H9 (cell line): ENCODE data around the gene OSBPL2. TPM values are rescaled to one million over a fixed set of nuclear protein-coding genes. Genes with fewer than 3 reads are reported as not detected.

ENCODE experiments used
- DNase-seq: peaks from one replicate; pipeline ENCODE4 v3.0.0-alpha.2; 2017
- H2AFZ ChIP-seq: one replicate; pipeline ENCODE4 v1.6.1; 2013; ENCODE audit warnings: mild to moderate bottlenecking, low read length, control low read depth, moderate library complexity
- H2AK5ac ChIP-seq: 2 replicates; pipeline ENCODE4 v1.6.1; 2013; ENCODE audit warnings: low read length, control low read depth, mixed read lengths; ENCODE audit not compliant: insufficient read length
- H2BK120ac ChIP-seq: one replicate; pipeline ENCODE4 v1.6.1; 2013; ENCODE audit warnings: low read depth, mild to moderate bottlenecking, low read length, control low read depth, inconsistent platforms; ENCODE audit not compliant: poor library complexity, severe bottlenecking
- H2BK12ac ChIP-seq: 2 replicates; pipeline ENCODE4 v1.6.1; 2013; ENCODE audit warnings: low read length, control low read depth, mixed read lengths, low read depth; ENCODE audit not compliant: insufficient read length
- H2BK15ac ChIP-seq: 2 replicates; pipeline ENCODE4 v1.6.1; 2013; ENCODE audit warnings: low read depth, low read length, control low read depth
- H2BK20ac ChIP-seq: one replicate; pipeline ENCODE4 v1.6.1; 2013; ENCODE audit warnings: low read depth, mild to moderate bottlenecking, low read length, control low read depth, inconsistent platforms; ENCODE audit not compliant: poor library complexity, severe bottlenecking
- H2BK5ac ChIP-seq: 2 replicates; pipeline ENCODE4 v1.6.1; 2013; ENCODE audit warnings: low read length, control low read depth, mixed read lengths; ENCODE audit not compliant: insufficient read length
- H3K14ac ChIP-seq: 2 replicates; pipeline ENCODE4 v1.6.1; 2013; ENCODE audit warnings: low read length, control low read depth; ENCODE audit not compliant: insufficient read depth
- H3K18ac ChIP-seq: 2 replicates; pipeline ENCODE4 v1.6.1; 2013; ENCODE audit warnings: low read depth, mild to moderate bottlenecking, mixed read lengths, low read length, control low read depth; ENCODE audit not compliant: insufficient read length
- H3K23ac ChIP-seq: 2 replicates; pipeline ENCODE4 v1.6.1; 2013; ENCODE audit warnings: low read length, control low read depth, mixed read lengths, low read depth; ENCODE audit not compliant: insufficient read length
- H3K23me2 ChIP-seq: 2 replicates; pipeline ENCODE4 v1.6.1; 2013; ENCODE audit warnings: low read depth, mild to moderate bottlenecking, mixed read lengths, low read length, control low read depth; ENCODE audit not compliant: insufficient read length, poor library complexity, severe bottlenecking
- H3K27ac ChIP-seq: 2 replicates; pipeline ENCODE4 v1.5.1; 2013; ENCODE audit warnings: low read length, control low read depth, mixed read lengths, low read depth; ENCODE audit not compliant: insufficient read length
- H3K27me3 ChIP-seq: 2 replicates; pipeline ENCODE4 v1.6.1; 2013; ENCODE audit warnings: low read length, control low read depth, inconsistent platforms; ENCODE audit not compliant: insufficient read depth
- H3K4ac ChIP-seq: 2 replicates; pipeline ENCODE4 v1.6.1; 2013; ENCODE audit warnings: low read depth, mild to moderate bottlenecking, control low read depth, inconsistent platforms, low read length, moderate library complexity
- H3K4me1 ChIP-seq: 2 replicates; pipeline ENCODE4 v1.6.1; 2013; ENCODE audit warnings: low read length, control low read depth, inconsistent platforms; ENCODE audit not compliant: insufficient read depth
- H3K4me2 ChIP-seq: 2 replicates; pipeline ENCODE4 v1.6.1; 2013; ENCODE audit warnings: low read length, control low read depth, mixed read lengths; ENCODE audit not compliant: insufficient read length, insufficient read depth
- H3K56ac ChIP-seq: 2 replicates; pipeline ENCODE4 v1.6.1; 2013; ENCODE audit warnings: low read depth, mild to moderate bottlenecking, mixed read lengths, low read length, control low read depth; ENCODE audit not compliant: insufficient read length
- H3K79me1 ChIP-seq: 2 replicates; pipeline ENCODE4 v1.6.1; 2013; ENCODE audit warnings: low read depth, mild to moderate bottlenecking, moderate library complexity, low read length, control low read depth, inconsistent platforms; ENCODE audit not compliant: insufficient read depth, poor library complexity, severe bottlenecking
- H3K79me2 ChIP-seq: 2 replicates; pipeline ENCODE4 v1.6.1; 2013; ENCODE audit warnings: low read length, control low read depth, inconsistent platforms; ENCODE audit not compliant: insufficient read depth
- H3K9ac ChIP-seq: 2 replicates; pipeline ENCODE4 v1.6.1; 2013; ENCODE audit warnings: low read length, control low read depth, mixed read lengths; ENCODE audit not compliant: insufficient read length; ENCODE audit errors: extremely low read depth
- H3K9me3 ChIP-seq: one replicate; pipeline ENCODE4 v1.6.1; 2013; ENCODE audit warnings: low read depth, low read length, inconsistent platforms; ENCODE audit not compliant: control insufficient read depth
- H3T11ph ChIP-seq: one replicate; pipeline ENCODE4 v1.6.1; 2013; ENCODE audit warnings: mild to moderate bottlenecking, low read length, control low read depth, inconsistent platforms
- H4K20me1 ChIP-seq: one replicate; pipeline ENCODE4 v1.6.1; 2013; ENCODE audit not compliant: control insufficient read depth, insufficient read length, insufficient read depth
- H4K5ac ChIP-seq: 2 replicates; pipeline ENCODE4 v1.6.1; 2013; ENCODE audit warnings: low read depth, mild to moderate bottlenecking, mixed read lengths, low read length, control low read depth; ENCODE audit not compliant: insufficient read length
- H4K8ac ChIP-seq: replicated peaks from 2 replicates; pipeline ENCODE4 v1.6.1; 2013; ENCODE audit warnings: low read length, control low read depth, mixed read lengths, low read depth; ENCODE audit not compliant: insufficient read length
- H4K91ac ChIP-seq: 2 replicates; pipeline ENCODE4 v1.6.1; 2013; ENCODE audit warnings: low read depth, mild to moderate bottlenecking, moderate library complexity, mixed read lengths, low read length, control low read depth; ENCODE audit not compliant: insufficient read length
- H3K27ac Mint-ChIP-seq, 3 experiments: 2 replicates in 2 of 3; 3 replicates in 1 of 3; pipeline ENCODE4 v1.8.0; 2020 to 2021; ENCODE audit warnings: mixed read lengths in 3 of 3, mild to moderate bottlenecking in 1 of 3, moderate library complexity in 1 of 3
- H3K27me3 Mint-ChIP-seq: 2 replicates; pipeline ENCODE4 v1.8.0; 2021; ENCODE audit warnings: low read depth, mild to moderate bottlenecking, moderate library complexity, mixed read lengths
- H3K36me3 Mint-ChIP-seq, 3 experiments: 2 replicates in 2 of 3; 3 replicates in 1 of 3; pipeline ENCODE4 v1.8.0; 2020 to 2021; ENCODE audit warnings: low read depth in 3 of 3, mixed read lengths in 3 of 3; ENCODE audit not compliant: insufficient read depth in 1 of 3
- H3K4me1 Mint-ChIP-seq, 2 experiments: 2 replicates each; pipeline ENCODE4 v1.8.0; 2020; ENCODE audit warnings: mixed read lengths in 2 of 2
- H3K4me3 Mint-ChIP-seq, 2 experiments: 2 replicates in 1 of 2; 3 replicates in 1 of 2; pipeline ENCODE4 v1.8.0; 2020 to 2021; ENCODE audit warnings: mild to moderate bottlenecking in 2 of 2, mixed read lengths in 2 of 2, moderate library complexity in 1 of 2
- H3K9me3 Mint-ChIP-seq, 2 experiments: 2 replicates in 1 of 2; 3 replicates in 1 of 2; pipeline ENCODE4 v1.8.0; 2020; ENCODE audit warnings: mild to moderate bottlenecking in 2 of 2, mixed read lengths in 2 of 2, moderate library complexity in 1 of 2
- CTCF ChIP-seq: fragments of 200-600 bp; sonication (generic); conservative IDR thresholded peaks from 3 replicates; pipeline ENCODE4 v1.8.0; 2021; ENCODE audit warnings: antibody characterized with exemption, mild to moderate bottlenecking
- WGBS: extraction: QIAGEN DNeasy Blood & Tissue Kit; methylation state at CpG from one replicate; pipeline ENCODE4 v1.1.7; 2013; ENCODE audit warnings: missing lambda C conversion rate, low lambda C conversion rate, mixed read lengths; ENCODE audit not compliant: insufficient read length; ENCODE audit errors: extremely low coverage; 5-methylcytosine and 5-hydroxymethylcytosine counted together
- total RNA-seq: library from RNA; stranded (reverse); gene quantifications from 2 replicates; pipeline ENCODE4 v1.2.1, GENCODE V29; 2021

The OSBPL2 gene
- total RNA-seq, 1 experiment from 2014 or later: 47.3 TPM

DNA sequence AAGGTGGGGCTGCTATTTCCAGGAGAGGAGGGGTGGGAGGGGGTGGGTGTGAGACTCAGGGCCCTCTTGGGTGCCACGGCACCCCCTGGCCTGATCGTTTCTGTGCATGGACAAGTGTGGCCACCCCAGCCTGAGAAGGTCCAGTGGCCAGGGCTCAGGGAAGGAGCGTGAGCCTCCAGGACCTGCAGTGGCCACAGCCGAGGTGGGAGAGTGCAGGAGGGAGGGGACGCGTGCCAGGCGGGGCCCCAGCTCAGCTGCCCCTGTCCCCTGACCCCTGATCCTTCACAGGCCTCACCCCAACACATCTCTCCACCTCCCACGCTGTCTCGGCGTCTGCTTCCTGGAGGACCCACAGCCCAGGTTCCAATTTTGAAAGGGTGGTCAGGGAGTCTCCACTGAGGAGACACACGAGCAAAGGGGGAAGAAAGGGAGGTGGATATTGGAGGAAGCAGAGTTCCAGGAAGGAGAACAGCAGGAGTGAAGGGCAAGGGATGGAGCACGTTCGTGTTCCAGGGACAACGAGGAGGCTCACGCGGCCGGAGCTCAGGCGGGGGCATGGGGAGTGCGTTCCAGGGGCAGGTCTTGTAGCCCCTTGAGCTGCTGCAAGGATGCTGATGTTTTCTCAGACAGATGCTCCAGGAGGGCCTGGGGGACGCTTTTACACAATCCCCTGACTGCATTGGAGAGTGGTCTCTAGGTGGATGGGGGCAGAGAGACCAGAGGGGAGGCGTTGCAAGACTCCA is 14.0 kb upstream of the OSBPL2 start:
- no peaks in the 10 kb centered on the region for H3K79me2 ChIP-seq
- no peak overlapping the region for H2BK120ac ChIP-seq
- H3K9me3 ChIP-seq: no peaks in the 10 kb centered on the region
- Mint-ChIP-seq H3K9me3 (no peaks in the 10 kb centered on the region), H3K36me3 (no peaks in the 10 kb centered on the region), H3K4me1 (peaks cover 9 to 14% of the 10 kb centered on the region in 2 experiments), H3K27ac (no peak overlapping the region; a peak in 1 of 7 replicates), H3K4me3 (no peak overlapping the region), H3K27me3 (peaks cover 63% of the 10 kb centered on the region)
- H3K4me1 ChIP-seq: no peaks in the 10 kb centered on the region; the same call in 1 of the 2 replicates
- WGBS: no CpG with 5 or more reads among the region's 21 CpGs
- H2BK5ac ChIP-seq: no peak overlapping the region
- H3T11ph ChIP-seq: no peak overlapping the region
- H4K8ac ChIP-seq: no peak overlapping the region
- H3K18ac ChIP-seq: no peak overlapping the region
- no peak overlapping the region for H3K9ac ChIP-seq
- H3K4ac ChIP-seq: no peak overlapping the region
- H4K5ac ChIP-seq: no peak overlapping the region
- no peak for DNase-seq
- H3K27ac ChIP-seq: no peak overlapping the region
- H2BK15ac ChIP-seq: no peak overlapping the region
- H2BK12ac ChIP-seq: no peak overlapping the region
- H3K27me3 ChIP-seq: peaks cover 16% of the 10 kb centered on the region; the same call in 1 of the 2 replicates
- H4K91ac ChIP-seq: no peak overlapping the region
- H3K4me2 ChIP-seq: no peak overlapping the region
- H3K56ac ChIP-seq: no peak overlapping the region
- H3K79me1 ChIP-seq: no peaks in the 10 kb centered on the region
- no peak overlapping the region for H3K23ac ChIP-seq
- no peak for TF ChIP-seq CTCF
- H2AFZ ChIP-seq: no peak overlapping the region
- no peaks in the 10 kb centered on the region for H4K20me1 ChIP-seq
- H2AK5ac ChIP-seq: no peak overlapping the region
- H2BK20ac ChIP-seq: no peak overlapping the region
- peaks cover 10% of the 10 kb centered on the region for H3K23me2 ChIP-seq
- no peak overlapping the region for H3K14ac ChIP-seq
